HG03520 (cell line): ENCODE data around the gene KCNAB2.
"Not testable (repeated sequence)": the region's sequence is repeated elsewhere in the genome, so short reads cannot be mapped to it uniquely, and the experiment has no call there.

Experiments
- ATAC-seq: cut with Tn5 transposase; IDR thresholded peaks from one replicate; pipeline ENCODE4 v1.9.1; 2021; ENCODE audit warnings: mild to moderate bottlenecking, moderate library complexity; ENCODE audit not compliant: unreplicated experiment

The KCNAB2 gene

DNA sequence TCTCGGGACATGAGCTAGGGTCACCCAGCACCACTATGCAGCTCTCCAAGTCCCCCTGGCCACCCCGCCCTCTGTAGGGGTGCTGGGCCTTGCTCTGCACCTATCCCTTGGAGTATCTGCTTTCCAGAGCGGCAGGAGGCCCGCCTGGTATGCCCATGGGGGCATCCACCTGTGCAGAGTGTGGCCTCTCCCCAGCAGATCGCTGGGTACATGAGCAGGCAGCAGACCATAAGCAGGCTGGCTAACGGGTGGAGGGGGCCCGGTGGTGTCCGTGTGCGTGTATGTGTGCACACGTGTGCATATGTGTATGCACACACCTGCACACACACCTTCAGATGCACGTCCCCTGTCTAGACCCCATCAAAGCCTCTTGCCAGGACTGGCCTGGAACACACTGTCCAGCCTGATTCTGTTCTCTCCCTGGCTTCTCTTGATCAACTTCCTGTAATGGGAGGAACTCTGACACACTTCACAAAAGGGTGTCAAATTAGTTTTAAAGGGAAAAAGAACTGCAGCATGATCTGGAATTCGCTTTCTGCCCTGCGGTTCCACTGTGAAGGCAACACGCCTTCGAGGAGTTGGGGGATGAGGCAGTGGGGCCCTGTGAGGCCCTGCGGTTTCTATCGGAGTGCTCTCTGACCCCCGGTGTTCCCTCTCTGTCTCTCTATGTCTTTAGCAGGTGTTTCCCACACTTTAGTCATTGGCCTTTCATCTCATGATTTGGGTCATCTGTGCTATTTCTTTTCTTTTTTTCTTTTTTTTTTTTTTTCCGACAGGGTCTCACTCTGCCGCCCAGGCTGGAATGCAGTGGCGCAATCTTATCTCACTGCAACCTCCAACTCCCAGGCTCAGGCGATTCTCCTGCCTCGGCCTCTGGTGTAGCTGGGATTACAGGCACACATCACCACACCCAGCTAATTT, 36.3 kb upstream of the KCNAB2 start:
- no peak for ATAC-seq

DNA sequence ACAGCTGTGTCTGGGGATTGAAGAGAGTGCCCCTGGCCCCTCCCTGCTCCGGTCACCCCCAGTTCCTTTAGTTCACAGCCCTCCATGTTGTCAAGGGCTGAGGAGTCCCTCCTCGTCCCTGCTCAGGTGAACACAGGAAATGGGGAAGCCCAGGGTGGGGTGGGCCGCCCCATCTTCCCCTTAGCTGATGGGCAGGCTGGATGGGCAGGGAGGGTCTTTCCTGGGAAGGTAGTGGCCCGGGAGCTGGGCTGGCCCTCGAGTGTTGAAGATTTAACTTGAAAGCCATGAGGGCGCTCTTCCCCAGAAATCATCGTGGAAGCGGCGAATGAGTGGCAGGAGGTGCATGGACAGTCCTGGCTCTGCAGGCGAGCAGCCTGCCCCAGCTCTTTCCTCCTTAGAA, 35.1 kb upstream of the KCNAB2 start:
- no peak for ATAC-seq

DNA sequence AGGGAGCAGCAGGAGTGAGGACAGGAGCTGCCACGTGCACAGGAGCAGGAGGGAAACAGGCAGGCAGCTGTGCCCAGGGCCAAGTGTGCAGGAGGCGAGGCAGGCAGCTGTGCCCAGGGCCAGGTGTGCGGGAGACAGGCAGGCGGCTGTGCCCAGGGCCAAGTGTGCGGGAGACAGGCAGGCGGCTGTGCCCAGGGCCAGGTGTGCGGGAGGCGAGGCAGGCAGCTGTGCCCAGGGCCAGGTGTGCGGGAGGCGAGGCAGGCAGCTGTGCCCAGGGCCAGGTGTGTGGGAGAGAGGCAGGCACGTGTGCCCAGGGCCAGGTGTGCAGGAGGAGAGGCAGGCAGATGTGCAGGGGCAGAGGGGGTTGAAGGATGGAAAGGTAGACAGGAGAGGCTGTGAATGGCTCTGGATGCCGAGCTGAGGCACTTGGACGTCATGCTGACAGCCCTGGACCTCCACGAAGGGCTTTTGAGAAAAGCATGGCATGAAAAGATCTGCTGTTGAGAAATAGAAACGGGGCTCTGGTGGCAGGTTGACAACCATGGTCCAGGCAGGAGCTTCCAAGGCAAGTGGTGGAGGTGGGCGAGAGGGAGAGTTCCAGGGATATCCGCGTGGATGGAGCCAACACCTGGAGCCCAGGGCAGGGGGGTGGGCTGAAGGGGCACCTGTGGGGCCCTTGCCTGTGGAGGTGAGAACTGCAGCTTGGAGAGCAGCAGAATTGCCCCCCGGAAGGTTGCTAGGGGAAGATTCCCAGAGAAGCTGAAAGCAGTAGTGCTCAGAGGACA, 34.3 kb upstream of the KCNAB2 start:
- ATAC-seq = no peak

- ATAC-seq = no peak
Observed at GRCh38 chr1:6011946-6012258, 33.8 kb upstream of the KCNAB2 start.

DNA sequence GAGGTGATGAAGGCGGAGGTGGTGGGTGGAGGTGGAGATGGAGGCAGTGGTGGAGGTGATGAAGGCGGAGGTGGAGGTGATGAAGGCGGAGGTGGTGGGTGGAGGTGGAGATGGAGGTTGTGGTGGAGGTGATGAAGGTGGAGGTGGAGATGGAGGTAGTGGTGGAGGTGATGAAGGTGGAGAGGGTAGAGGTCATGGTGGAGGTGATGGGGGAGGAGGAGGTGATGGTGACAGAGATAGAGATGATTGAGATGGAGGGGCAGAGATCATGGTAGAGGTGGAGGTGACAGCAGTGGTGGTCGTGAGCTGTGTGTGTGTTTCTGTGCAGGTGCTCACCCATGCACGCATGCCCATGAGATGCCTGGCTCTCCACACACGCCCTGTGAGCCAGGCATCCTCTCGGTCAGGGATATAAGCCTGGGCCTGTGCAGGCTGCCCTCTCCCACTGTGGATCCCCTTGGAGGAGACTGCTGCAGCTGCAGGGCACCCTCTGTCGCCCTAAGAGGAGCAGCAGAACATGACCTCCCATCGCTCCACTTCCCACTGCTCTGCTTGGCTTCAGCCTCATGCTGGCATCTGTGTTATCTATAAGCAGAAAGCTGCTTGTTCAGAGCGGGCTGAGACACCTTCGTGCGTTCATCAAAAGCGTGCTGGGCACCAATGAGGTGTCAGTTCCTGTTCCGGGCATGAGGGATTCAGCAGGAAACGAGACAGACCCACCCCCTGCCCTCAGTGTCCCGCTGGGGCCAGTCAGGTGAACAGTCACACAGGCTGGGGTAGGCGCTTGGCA, 33.0 kb upstream of the KCNAB2 start:
- no peak for ATAC-seq

DNA sequence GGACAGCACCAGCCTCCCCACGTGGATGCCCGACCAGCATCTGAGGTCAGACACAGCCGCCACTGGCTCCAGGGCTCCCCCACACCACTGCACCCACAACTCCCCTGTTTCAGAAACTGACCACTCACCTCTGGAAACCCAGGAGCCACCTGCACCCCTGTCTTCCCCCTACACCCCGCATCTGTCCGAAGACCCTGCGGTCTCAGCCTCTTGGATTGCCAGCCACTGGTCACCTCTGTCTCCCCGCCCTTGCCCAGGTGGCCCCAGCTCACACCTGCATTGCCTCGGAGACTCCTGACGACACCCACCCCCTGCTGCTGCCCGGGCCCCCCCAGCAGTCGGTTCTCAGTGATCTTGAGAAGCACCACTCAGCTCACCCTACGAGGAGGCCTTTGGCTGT, 32.2 kb upstream of the KCNAB2 start:
- no peak for ATAC-seq

DNA sequence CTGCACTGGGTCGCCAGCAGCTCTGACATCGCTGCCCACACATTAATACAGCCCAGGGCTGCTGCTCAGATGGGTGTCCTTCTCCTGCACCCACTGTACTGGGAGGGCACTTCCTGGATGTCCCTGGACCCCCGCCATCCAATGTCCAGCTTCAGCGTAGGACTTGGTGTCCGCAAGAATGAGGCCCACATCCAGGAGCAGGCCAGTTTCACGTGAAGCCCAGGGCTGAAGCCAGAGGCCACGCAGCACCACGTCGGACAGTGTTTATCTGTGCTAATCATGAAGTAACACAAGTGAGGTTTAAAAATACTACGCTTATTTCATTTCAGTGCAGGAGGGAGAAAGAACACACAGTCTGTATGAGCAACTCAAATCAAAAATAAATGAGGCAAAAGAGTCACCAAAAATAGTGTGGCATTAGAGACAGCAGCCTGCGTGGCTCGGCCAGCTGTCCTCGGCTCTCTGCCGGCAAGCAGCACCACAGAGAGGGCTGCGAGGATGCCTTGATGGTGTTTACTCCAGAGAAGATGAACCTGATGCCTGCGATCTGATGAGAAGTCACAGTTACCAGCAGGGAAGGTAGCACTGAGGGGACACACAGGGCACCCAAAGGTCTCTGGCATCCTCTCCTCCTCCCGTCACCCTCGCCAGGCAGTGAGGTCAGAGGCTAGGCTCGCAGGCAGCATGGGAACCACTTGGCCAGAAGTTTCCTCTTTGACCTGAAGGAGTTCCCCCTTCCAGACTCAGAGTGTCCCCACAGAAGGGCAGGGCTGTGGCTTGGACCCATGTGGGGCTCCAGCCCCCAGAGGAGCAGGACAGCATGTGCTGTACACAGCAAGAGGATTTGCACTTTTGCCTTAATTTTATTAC, 31.3 kb upstream of the KCNAB2 start:
- no peak for ATAC-seq

GRCh38 chr1:6016191-6016865, 29.4 kb upstream of the KCNAB2 start:
- ATAC-seq = no peak

DNA sequence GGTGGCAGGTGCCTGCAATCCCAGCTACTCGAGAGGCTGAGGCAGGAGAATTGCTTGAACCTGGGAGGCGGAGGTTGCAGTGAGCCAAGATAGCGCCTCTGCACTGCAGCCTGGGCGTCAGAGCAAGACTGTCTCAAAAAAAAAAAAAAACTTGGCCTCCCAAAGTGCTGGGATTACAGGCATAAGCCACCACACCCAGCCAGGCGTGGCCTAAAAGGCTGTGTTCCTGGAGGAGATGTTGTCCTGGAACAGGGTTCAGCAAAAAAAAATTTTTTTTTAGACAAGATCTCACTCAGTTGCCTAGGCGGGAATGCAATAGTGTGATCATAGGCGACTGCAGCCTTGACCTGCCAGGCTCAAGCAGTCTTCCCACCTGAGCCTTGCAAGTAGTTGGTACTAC, 28.0 kb upstream of the KCNAB2 start:
- ATAC-seq = not testable (repeated sequence)

DNA sequence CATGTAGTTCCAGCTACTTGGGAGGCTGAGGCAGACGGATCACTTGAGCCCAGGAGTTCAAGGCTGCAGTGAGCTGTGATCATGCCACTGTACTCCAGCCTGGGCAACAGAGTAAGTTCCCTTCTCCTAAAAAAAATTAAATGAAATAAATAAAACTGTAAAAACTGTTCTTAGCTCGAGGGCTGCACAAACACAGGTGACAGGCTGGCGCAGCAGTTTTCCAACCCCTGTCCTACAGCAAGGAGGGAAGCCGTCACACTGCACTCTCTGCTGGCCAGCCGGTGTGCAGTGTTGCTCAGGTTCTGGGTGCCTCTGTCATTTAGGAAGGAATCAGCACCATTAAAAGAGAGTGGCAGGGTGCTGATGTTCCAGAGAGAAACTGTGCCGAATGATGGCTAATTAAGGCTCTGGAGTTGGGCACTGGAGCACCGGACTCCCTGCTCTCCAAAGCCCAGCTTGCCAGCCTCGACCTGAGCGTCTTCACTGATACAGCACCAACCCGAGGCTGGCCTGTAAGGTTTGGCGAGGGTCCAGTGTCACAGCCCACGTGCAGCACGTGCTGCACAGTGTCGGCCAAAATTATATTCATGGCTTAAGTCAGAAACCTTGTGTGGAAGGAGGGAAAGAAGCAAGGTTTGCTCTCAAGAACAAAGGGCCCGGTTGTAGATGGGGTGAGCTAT, 26.4 kb upstream of the KCNAB2 start:
- no peak for ATAC-seq

GRCh38 chr1:6022193-6022592, 23.5 kb upstream of the KCNAB2 start:
- no peak for ATAC-seq

DNA sequence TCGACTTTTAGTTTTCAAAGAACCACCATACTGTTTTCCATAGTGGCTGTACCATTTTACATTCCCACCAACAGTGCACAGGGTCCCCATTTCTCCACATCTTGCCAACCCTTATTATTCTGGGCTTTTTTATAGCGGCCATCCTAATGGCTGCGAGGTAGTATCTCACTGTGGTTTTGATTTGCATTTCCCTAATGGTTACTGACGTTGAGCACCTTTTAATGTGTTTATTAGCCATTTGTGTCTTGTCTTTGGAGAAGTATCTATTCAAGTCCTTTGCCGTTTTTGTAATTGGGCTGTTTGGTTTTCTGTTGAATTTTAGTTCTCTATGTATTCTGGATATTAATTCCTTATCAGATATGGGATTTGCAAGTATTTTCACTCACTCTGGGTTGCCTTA, 22.3 kb upstream of the KCNAB2 start:
- no peak for ATAC-seq

GRCh38 chr1:6024376-6024775, 21.3 kb upstream of the KCNAB2 start:
- no peak for ATAC-seq

- ATAC-seq = no peak
Observed at GRCh38 chr1:6025269-6026094, 20.2 kb upstream of the KCNAB2 start.

DNA sequence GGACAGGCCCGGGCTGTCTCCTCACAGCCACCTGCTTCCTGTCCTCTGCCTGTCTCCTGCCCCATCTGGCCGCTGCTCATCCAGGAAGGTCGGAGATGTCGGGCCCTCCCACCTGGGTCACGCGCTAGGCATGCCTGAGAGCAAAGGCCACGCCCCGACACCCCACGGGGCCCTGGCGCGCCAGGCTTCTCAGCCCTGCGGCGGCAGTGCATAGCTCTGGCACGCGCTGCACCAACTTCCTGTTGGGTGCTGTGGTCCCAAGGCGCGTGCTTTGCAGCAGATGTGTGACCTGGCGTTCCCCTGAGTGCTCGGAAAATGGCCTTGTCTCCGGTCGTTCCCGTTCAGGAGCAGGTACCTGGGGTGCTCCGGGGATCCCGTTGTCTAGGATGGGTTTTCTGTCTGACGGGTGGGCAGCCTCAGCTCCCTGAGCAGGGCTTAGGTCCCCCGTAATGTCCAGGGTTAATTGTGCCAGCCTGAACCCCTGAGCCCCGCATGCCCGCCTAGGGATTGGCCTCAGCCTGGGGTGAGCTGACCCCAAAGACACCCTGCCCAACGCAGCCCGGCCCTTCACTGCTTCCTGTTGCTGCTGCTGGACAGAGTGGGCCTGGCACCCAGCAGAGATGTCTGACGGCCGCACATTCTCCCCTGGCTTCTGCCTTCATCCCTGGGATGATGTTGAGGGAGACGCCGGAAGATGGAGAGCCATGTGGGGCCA, 19.4 kb upstream of the KCNAB2 start:
- ATAC-seq = peak; percentile 80

DNA sequence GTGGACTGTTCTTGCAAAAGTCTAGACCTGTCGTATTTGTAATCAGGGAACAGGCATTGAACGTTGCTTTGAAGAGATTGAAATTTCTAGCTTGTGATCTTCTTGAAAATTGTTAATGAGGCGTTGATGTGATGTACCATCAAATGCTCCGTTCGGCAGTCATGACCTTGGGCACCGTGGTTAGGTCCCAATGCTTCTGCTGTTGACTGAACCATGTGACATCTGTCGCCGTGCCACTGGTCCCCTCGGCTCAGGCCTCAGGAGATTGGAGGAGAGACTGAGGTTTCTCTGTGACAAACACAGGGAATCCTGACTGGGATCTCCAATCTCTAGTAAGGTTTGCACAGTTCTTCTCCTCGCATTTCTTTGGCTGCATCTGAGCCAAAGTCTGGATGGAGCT, 18.1 kb upstream of the KCNAB2 start:
- no peak for ATAC-seq

DNA sequence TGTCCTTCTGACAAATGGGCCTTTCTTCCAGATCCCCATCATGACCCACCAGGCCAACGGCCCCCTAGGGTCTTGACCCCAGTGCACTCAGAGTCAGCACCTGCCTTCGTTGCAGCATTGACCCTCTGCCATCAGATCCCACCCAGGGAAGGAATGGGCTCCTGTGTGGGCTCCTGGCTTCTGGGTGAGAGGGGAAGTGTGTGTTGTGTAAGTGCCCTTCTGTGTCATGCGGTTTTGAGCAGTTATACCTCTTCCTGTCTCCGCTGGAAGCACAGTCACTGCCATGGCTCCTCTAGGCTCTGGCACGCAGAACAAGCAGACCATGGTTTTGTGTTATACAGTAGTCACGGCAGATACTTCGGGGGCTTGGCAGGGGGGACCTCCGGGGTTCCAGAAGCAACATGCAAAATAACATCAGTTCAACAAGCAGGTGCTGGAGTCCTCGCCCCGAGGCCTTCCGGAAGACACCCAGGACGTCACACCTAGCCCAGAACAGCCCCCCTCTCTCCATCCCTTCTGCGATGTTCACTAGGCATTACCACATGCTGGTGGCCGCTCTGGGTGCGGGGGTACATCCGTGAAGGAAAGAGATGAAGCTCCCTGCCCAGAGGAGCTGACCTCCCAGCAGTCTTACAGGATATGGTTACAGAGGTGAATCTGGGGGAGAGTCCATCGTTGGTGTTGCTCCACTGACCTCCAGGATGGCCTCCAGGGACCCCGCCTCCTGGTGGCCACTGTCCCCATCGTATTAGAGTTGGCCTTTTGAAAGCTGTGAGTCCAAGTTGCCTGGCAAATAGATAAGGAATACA, 17.4 kb upstream of the KCNAB2 start:
- peak; percentile 38 for ATAC-seq
